Fibroblast of skin of back (primary cell): ENCODE data around the gene TMEM126B. TPM values are rescaled to one million over a fixed set of nuclear protein-coding genes. Genes with fewer than 3 reads are reported as not detected.
"Not testable (repeated sequence)": the region's sequence is repeated elsewhere in the genome, so short reads cannot be mapped to it uniquely, and the experiment has no call there.

ENCODE experiments used
- DNase-seq: peaks from one replicate; pipeline ENCODE4 v3.0.0-alpha.2; 2013
- polyA plus RNA-seq, 2 experiments: library from polyadenylated mRNA; unstranded; fragments of 120-200 nt; gene quantifications; one replicate each; pipeline ENCODE4 v1.2.1, GENCODE V29; 2013; ENCODE audit not compliant: insufficient read length in 2 of 2

The TMEM126B gene
- polyA plus RNA-seq (2013, experiment 1 of 2; ENCODE audit: insufficient read length), result 33.3 TPM
- polyA plus RNA-seq (2013, experiment 2 of 2; ENCODE audit: insufficient read length), result 33.5 TPM

GRCh38 chr11:85627998-85628770, at the start of gene TMEM126B:
TSS of gene TMEM126B (plus strand) at chr11:85628593. CDS start at chr11:85628608, 15 bp downstream.
- peak; percentile 98 for DNase-seq

DNA sequence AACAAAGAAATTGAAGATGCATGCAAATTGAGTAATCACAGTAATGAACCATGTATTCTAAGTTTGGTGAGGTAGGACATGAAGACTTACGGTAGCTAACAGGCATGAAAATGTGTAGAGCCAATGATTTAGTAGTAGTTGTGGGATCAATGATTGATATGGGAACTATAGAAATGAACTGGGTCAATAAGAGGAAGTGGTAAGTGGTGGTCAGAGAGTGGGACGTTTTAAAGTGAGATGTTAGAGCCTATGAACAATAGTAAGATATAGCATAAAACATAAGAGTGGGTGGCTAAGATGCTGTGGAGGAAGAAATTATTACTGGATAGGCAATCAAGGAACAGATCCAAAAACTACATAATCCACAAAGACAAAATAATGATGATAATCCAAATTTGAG, 46.3 kb upstream of the TMEM126B start:
- no peak for DNase-seq

GRCh38 chr11:85589373-85589772, 39.0 kb upstream of the TMEM126B start:
- peak; percentile 2 for DNase-seq

DNA sequence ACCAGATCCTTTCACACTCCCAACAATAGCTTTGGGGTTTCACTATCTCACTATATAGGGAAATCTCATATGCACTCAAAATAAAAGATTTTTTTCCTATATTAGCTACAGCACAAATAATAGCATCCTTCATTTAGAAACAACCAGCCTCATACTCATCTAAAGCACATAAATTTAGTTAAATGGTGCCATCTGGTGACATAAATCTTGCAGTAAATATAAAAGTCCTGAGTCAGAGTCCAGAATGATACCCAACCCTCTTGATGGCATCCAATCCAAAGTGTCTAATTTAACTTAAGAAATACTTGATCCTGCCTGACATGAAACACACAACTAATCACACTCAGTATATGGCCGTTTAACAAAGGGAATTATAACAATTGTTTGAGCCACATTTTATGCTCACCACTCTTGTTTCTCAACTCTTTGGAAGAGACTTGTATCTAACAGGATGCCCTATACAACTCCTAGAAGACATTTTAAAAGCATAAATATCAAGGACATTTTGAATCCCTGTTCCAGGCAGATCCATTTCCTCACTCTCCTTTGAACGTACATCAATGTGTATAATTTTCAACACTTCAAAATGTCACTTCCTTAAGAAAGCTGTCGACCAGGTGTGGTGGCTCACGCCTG, 37.4 kb upstream of the TMEM126B start:
- DNase-seq, result peak; percentile 56

GRCh38 chr11:85595285-85595884, 33.0 kb upstream of the TMEM126B start:
- DNase-seq, result peak; percentile 56

- DNase-seq, result no peak
Observed at GRCh38 chr11:85596886-85597285, 31.5 kb upstream of the TMEM126B start.

GRCh38 chr11:85599083-85599482, 29.3 kb upstream of the TMEM126B start:
- DNase-seq, result no peak

- DNase-seq, result no peak
Observed at GRCh38 chr11:85602526-85603213, 25.7 kb upstream of the TMEM126B start.

DNA sequence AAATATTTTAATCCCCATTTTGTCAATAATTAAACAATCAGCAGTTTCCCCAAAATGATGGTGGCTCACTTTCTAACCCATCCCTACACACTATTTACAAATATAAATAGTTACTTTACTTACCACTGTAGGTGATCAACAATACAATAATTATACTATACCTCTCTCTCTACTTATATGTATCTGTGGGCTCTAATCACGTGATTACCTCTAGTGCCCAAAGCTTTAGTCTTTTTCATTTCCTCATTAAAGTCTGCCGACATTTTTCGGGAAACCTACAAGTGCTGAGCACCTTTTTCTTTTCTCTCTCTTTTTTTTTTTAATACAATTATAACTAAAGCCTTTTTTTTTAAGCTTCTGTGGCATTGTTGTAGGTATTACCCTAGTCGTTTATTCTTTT, 25.2 kb upstream of the TMEM126B start:
- DNase-seq, result no peak

- not testable (repeated sequence) for DNase-seq
Observed at GRCh38 chr11:85606237-85606636, 22.2 kb upstream of the TMEM126B start.

DNA sequence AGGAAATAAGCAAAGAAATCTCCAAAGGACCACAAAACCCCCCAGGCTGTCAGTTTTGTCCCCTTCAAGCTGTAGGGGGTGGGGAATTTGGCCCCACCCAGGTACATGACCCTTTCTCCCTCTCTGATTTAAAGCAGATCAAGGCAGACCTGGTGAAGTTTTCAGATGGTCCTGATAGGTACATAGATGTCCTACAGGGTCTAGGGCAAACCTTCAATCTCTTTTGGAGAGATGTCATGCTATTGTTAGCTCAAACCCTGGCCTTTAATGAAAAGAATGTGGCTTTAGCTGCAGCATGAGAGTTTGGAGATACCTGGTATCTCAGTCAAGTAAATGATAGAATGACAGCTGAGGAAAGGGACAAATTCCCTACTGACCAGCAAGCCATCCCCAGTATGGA, 19.8 kb upstream of the TMEM126B start:
- not testable (repeated sequence) for DNase-seq

- not testable (repeated sequence) for DNase-seq
Observed at GRCh38 chr11:85609286-85609685, 19.1 kb upstream of the TMEM126B start.

DNA sequence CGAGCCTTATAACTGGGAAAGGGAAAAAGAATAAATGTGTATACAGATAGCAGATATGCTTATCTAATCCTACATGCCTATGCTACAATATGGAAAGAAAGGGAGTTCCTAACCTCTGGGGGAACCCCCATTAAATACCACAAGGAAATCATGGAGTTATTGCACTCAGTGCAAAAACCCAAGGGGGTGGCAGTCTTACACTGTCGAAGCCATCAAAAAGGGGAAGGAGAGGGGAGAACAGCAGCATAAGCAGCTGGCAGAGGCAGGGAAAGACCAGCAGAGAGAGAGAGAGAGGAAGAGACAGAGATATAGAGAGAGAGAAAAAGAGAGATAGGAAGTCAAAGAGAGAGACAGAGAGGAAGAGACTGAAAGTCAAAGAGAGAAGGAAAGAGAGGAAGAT, 16.8 kb upstream of the TMEM126B start:
- not testable (repeated sequence) for DNase-seq

DNA sequence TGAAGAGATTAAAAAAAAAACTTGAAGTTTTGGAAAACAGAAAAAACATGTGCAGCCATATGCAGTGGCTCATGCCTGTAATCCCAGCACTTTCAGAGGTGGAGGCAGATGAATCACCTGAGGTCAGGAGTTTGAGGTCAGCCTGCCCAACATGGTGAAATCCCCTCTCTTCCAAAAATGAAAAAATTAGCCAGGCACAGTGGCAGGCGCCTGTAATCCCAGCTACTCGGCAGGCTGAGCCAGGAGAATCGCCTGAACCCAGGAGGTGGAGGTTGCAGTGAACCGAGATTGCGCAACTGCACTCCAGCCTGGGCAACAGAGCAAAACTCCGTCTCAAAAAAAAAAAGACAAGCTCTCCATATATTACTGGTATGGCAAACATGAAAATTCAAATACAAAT, 8.9 kb upstream of the TMEM126B start:
- DNase-seq, result no peak

DNA sequence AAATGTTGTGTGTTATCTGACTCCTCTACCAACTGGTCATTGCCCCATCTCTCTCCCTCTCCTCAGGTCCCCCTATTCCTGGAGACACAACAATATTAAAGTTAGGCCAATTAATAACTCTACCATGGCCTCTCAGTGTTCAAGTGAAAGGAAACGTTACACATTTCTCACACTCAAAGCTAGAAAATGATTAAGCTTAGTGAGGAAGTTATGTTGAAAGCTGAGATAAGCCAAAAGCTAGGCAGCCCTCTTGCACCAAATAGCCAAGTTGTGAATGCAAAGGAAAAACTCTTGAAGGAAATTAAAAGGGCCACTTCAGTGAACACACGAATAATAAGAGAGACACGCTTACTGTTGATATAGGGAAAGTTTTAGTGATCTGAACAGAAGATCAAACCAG, 8.1 kb upstream of the TMEM126B start:
- no peak for DNase-seq

GRCh38 chr11:85626496-85626895, 1.9 kb upstream of the TMEM126B start:
- no peak for DNase-seq

- DNase-seq, result peak; percentile 36
Observed at GRCh38 chr11:85627332-85627997, 928 bp upstream of the TMEM126B start, which contains the start of gene DLG2. TSS of gene DLG2 (minus strand) at chr11:85627344.

- DNase-seq, result peak; percentile 5
Observed at GRCh38 chr11:85628771-85629341, 463 bp downstream of the TMEM126B start.

DNA sequence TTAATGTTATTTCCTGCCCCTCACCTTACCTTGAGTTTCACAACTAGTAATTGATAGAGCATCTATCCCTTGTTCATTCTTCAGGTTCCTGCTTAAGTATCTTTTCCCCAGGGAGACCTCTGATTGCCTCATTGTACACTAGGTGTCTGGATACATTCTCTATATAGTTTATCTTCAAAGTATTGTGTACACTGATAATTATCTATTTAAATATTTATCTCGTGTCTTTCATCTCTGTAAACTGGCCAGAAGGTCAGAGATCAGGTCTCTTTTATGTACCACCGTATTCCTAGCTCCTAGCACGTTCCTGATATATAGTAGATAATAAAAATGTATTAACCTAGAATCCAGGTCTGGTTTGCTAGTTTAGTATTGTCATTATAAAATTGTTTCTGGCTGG, 6.4 kb downstream of the TMEM126B start:
- DNase-seq, result no peak

DNA sequence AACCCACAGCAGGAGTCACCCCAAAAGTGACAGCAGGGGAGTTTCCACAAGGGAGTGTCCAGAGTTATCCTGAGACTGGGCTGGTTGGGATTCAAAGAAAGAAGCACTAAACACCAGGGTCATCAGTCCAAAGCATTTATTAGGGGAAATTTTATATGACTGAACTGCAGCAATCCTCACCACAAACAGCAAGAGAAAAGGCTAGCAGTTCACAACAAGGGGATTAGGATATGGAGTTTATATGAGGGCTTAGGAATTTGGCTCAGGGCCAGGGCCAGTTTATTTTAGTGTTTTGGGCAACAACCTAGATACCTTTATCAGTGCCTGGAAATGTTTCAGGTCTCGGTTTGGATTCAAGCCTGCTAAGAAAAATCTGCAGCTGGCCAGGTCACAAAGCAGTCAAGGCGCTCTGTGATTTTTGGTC, 14.8 kb downstream of the TMEM126B start:
- DNase-seq, result no peak

GRCh38 chr11:85647078-85647477, 18.7 kb downstream of the TMEM126B start:
- DNase-seq, result no peak
